ENCODE results near the gene ZNF609. TPM values are rescaled to one million over a fixed set of nuclear protein-coding genes. Genes with fewer than 3 reads are reported as not detected.

Gene ZNF609
- total RNA-seq, 1 experiment from 2014 or later, result 7.5 TPM

DNA sequence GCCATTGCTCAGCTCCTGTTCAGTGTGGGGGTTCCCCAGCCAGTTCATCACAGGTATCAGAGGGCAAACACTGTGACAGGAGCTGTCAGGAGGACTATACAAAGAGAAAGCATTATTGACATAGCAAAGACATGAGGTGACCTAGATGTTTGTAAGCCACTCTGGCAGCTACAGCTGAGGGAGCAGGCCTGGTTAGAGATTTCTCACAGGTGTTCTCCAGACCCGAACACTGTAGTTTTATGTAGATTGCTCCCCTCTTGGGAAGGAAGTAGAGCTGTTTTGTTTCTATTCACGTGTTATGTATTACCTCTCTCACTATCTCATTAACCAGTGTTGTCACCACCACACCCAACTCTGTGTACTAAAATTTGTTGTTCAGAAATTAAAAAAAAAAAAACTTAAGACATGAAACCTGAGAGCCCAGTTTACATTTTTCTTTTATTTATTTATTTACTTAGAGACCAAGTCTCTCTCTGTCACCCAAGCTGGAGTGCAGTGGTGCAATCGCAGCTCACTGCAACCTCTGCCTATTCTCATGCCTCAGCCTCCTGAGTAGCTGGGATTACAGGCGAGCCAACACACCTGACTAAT, 191.3 kb downstream of the ZNF609 start:
- peak; percentile 42 for DNase-seq (ENCODE audit: low read depth)
- in situ Hi-C loops (cut with HindIII; ENCODE audit: low pct_unique_long_range_greater_than_20kb, low sequenced_read_pairs), result no loop called here

DNA sequence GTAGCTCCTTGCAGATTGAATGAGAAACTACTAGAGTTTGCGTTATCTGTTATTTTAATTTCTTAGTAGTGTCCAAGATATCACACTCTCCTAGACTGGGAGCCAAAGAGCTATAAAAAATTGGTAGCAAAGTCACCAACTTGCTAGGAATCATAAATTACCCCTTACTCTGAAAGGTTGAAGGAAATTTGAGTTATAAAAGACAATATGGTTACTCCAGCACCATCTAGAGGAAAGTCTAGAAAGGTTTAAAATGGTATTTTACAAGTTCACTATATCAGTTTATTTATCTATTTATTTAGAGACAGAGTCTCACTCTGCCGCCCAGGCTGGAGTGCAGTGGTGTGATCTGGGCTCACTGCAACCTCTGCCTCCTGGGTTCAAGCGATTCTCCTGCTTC, 193.4 kb downstream of the ZNF609 start:
- in situ Hi-C loops (cut with HindIII; ENCODE audit: low pct_unique_long_range_greater_than_20kb, low sequenced_read_pairs), result no loop called here
- DNase-seq (ENCODE audit: low read depth), result no peak

DNA sequence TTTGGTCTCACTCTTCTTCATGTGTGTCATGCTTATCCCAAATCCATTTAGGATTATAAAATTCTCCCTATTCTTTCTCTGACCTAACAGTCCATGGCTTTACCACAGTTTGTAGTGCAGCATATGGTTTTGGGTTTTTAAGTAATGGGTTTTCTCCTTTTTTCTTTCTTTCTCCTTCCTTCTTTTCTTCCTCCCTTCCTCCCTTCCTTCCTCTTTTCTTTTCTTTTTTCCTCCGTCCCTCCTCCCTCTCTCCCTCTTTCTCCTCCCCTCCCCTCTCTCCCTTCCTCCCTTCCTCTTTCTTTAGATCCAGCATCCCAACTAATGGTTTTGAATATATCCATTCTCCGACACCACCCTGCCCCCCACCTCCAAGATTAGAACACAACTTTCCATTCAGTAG, 196.1 kb downstream of the ZNF609 start:
- in situ Hi-C loops (cut with HindIII; ENCODE audit: low pct_unique_long_range_greater_than_20kb, low sequenced_read_pairs), result no loop called here
- no peak for DNase-seq (ENCODE audit: low read depth)

DNA sequence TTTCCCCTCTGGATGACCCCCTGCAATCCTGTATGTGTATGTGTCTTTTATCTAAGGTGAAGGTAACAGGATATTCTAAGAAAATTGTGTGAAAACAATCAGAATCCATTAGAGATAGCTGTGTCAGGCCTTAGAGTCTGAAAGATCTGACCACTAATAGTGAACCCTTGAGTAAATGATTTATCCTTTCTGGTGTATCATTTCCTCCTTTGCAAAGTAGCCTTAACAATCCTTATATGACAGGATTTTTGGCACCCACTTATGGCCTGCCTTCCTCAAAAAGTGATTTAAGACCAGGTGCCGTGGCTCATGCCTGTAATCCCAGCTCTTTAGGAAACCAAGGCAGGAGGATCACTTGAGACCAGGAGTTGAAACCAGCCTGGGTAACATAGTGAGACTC, 204.8 kb downstream of the ZNF609 start:
- DNase-seq (ENCODE audit: low read depth), result peak; percentile 47
- in situ Hi-C loops (cut with HindIII; ENCODE audit: low pct_unique_long_range_greater_than_20kb, low sequenced_read_pairs), result no loop called here

DNA sequence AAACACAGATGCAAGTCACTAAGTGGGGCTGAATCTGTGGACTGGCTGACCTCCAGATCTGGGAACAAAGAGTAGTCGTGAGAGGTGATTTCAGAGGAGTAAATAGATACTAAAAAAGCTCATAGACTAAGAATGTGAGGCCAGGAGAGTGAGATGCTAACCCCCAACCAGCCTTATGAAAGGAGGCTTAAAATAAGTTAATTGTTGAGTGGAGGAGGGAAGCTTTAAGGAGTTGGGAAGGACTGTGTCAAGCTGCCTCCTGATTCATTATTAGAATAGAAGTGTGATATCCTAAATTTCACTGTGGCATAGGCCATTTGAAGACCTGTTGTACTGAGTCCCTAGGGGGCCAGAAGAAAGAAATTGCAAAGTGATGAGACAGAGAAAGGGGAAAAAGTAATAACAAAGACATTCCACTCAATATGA, 207.4 kb downstream of the ZNF609 start:
- in situ Hi-C loops (cut with HindIII; ENCODE audit: low pct_unique_long_range_greater_than_20kb, low sequenced_read_pairs), result no loop called here
- DNase-seq (ENCODE audit: low read depth), result no peak

DNA sequence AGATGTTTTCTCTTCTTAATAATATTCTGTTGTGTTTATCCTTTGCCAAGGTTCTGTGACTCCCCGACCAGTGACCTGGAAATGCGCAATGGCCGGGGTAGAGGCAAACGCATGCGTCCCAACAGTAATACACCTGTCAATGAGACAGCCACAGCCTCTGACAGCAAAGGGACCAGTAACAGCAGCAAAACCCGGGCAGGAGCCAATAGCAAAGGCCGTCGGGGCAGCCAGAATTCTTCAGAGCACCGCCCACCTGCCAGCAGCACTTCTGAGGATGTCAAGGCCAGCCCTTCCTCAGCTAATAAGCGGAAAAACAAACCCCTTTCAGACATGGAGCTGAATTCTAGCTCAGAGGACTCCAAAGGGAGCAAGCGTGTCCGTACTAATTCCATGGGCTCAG, 213.5 kb downstream of the ZNF609 start:
- no peak for DNase-seq (ENCODE audit: low read depth)
- in situ Hi-C loops (cut with HindIII; ENCODE audit: low pct_unique_long_range_greater_than_20kb, low sequenced_read_pairs), result no loop called here

DNA sequence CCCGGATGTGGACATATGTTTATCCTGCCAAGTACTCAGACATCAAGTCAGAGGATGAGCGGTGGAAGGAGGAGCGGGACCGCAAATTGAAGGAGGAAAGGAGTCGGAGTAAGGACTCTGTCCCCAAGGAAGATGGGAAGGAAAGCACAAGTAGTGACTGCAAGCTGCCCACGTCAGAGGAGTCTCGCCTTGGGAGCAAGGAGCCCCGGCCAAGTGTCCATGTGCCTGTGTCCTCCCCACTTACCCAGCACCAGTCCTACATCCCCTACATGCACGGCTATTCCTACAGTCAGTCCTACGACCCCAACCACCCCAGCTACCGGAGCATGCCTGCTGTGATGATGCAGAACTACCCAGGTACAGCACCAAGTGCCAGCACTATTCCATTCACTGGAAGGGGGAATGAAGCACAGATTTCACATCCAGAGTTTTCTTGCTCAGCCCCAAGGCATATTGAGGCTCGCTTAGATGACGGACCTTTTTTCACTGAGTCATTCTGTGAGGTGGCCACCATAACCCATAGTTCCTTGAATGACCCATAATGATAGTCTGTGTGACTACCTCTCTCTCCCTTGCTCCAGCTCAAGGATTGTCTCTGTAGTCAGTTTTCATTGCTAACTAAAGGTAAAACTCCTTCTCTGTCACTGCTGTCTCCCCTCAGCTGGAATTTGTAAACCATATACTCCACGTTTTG, 217.9 kb downstream of the ZNF609 start:
- DNase-seq (ENCODE audit: low read depth), result no peak
- in situ Hi-C loops (cut with HindIII; ENCODE audit: low pct_unique_long_range_greater_than_20kb, low sequenced_read_pairs), result no loop called here

DNA sequence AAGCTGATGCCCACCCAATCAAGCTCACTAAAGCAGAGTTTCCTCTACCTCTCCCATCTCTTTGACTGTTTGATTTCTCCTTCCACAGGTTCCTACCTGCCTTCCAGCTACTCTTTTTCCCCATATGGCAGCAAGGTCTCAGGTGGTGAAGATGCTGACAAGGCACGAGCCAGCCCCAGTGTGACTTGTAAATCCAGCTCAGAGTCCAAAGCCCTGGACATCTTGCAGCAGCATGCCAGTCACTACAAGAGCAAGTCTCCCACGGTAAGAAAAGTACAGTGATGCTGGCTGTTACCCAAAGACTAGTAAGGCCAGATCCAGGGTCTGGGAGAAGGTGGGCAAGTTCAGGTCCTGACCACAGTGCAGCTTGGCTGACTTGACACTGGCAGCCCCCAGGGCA, 219.7 kb downstream of the ZNF609 start:
- DNase-seq (ENCODE audit: low read depth), result no peak
- in situ Hi-C loops (cut with HindIII; ENCODE audit: low pct_unique_long_range_greater_than_20kb, low sequenced_read_pairs), result loop anchor here (10.0 kb wide), 1 partner anchor 245 kb away; no protein-coding TSS in a partner anchor

DNA sequence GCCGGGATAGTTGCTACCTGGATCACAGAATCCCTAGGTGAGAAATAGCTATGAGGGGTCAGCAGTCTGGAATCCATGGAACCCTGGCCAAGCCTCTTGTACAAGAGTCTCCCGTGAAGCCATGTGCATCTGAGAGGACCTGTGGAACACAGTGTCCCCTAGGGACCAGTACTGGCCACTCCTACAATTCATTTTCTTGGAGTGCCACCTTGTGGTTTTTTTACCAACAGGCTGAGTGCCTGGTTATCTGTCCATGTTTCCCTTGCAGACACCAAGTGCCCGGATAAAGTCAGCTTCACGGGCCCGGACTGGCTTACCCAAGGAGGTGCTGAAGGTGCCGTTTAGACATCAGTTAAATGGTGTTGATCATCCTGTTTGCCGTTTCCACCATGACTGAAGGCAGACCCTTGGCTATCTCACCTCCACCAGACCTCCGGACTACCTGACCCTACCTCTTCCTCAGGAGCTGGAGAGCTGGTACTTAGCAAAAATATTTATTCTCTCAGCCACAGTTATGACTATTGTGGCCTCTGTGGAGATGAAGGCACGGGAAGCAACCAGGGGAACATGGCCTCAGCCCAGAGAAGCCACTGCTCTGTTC, 221.1 kb downstream of the ZNF609 start:
- in situ Hi-C loops (cut with HindIII; ENCODE audit: low pct_unique_long_range_greater_than_20kb, low sequenced_read_pairs), result loop anchor here (10.0 kb wide), 1 partner anchor 247 kb away; no protein-coding TSS in a partner anchor
- peak; percentile 61 for DNase-seq (ENCODE audit: low read depth)

DNA sequence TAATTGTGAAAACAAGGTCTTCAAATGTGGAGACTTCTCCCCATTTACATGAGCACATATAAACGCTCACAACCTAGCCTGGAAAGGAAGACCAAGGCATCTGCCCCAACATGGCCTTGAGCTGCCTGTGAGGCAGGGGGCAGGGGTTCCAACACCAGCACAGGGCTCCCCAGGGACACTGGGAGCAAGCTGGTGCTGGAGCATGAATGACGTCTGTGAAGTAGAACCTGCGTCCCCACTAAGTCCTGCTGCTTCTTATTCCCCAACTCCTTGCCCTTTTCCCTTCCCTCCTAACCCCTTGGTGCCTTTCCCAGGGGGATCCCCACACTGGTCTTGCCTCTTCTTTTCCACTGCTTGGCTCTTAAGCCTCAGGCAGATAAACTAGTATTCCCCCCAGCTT, 221.9 kb downstream of the ZNF609 start:
- DNase-seq (ENCODE audit: low read depth), result no peak
- in situ Hi-C loops (cut with HindIII; ENCODE audit: low pct_unique_long_range_greater_than_20kb, low sequenced_read_pairs), result loop anchor here (10.0 kb wide), 1 partner anchor 247 kb away; no protein-coding TSS in a partner anchor

DNA sequence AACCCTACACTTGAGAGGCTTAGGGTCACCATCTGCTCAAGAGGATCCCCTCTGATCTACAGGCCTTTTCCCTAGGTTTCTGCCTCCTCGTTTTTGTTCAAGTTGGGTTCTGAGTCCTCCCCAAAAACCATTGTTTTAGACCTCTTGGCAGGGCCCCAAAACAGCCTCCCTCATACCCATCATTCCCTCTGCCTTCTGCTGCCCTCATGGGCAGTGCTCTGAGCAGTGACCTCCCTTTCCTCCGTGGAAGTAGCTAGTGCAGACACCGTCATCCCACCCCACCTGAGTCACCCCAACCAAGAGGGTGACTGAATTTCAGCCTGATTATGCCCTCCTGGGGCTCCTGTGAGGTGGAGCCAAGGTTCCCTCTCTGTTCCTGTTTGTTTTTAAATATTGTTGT, 223.0 kb downstream of the ZNF609 start:
- in situ Hi-C loops (cut with HindIII; ENCODE audit: low pct_unique_long_range_greater_than_20kb, low sequenced_read_pairs), result loop anchor here (10.0 kb wide), 1 partner anchor 249 kb away; no protein-coding TSS in a partner anchor
- DNase-seq (ENCODE audit: low read depth), result no peak

DNA sequence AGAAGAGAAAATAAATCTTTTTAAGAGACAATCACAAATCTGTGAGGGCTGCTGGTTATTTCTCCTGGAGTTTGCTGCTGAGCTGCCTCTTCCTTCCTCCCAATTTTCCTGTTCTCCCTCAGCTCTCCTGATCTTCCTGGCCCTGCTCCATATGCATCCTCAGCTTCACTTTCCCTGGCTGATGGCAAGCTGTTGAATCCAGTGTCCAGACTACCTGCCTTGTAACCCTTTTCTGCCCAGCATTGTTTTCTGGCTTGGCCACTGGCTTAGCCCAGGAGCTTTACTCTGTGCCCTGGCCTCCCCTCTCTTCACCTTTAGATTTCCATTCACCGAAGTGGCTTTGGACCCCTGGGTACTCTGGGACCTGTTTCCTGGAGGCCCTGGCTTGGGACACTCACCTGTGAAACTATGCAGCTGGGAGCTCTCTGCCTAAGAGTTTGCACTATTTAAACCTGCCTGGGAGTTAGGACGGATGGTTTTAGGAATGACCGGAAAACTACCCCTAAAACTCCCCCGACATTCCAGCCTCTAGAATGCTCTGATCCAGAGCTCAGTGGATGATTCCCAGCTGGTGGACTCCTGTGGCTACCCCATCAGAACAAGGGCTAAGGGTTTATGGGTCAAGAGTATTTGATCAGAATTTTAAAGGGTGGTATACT, 225.0 kb downstream of the ZNF609 start:
- in situ Hi-C loops (cut with HindIII; ENCODE audit: low pct_unique_long_range_greater_than_20kb, low sequenced_read_pairs), result loop anchor here (10.0 kb wide), 1 partner anchor 251 kb away; no protein-coding TSS in a partner anchor
- DNase-seq (ENCODE audit: low read depth), result no peak

DNA sequence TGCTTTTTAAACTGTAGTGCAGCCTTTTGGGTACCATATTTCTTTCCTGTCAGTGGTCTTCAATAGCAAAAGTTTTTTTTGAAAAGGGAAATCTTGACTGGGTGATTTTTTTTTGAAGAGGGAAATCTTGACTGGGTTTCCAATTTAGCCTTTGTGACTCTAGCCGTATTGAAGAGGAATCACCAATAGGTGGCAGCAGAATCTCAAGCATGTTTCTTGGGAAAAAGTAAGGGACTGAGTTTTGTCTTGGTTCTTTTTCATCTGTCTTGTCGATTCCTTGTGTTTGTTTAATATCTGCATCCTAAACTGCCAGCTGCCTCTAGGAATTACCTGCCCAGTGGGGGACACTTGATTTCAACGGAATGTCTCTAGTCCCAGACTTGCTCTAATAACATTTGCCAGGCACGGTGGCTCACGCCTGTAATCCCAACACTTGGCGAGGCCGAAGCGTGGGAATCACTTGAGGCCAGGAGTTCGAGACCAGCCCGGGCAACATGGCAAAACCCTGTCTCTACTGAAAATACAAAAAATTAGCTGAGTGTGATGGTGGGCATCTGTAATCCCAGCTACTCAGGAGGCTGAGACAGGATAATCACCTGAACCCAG, 225.9 kb downstream of the ZNF609 start:
- peak; percentile 31 for DNase-seq (ENCODE audit: low read depth)
- in situ Hi-C loops (cut with HindIII; ENCODE audit: low pct_unique_long_range_greater_than_20kb, low sequenced_read_pairs), result loop anchor here (10.0 kb wide), 1 partner anchor 251 kb away; no protein-coding TSS in a partner anchor

DNA sequence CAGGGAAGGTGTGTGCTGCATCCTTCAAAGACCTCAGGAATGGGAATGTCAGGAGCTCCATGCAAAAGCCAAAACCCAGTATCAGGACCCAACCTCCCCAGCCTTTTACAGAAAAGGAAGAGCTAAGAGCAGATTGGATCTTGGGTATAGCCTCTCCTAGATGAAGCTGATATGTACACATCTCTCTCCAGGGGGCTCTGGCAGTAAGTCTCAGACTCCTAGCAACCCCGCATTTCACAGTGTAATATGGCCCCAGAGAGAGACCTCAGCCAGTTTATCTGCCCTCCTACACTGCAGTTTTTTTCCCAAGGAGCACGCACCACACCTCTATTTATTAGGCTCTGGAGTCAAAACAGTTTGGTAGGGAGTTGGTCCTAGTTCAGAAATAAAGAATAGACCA, 226.8 kb downstream of the ZNF609 start:
- in situ Hi-C loops (cut with HindIII; ENCODE audit: low pct_unique_long_range_greater_than_20kb, low sequenced_read_pairs), result loop anchor here (10.0 kb wide), 1 partner anchor 252 kb away; no protein-coding TSS in a partner anchor
- DNase-seq (ENCODE audit: low read depth), result no peak

DNA sequence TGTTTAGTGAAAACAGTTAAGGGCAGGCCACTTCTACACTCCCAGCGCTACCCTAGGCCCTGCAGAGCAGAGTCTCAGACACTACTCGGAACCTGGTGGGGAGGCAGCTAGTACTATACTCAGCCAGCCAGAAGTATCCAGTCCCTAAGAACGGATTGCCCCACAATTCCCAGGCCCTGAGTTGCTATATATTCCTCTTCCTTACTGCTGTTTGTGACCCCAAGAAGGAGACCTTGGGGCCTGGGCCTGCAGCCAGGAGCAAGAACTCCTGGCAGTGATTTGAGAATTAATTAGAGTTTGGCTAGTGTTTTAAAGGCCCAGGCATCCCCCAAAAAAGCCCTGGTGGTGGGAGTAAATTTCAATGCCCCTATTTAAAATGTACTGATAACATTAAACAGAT, 227.3 kb downstream of the ZNF609 start:
- in situ Hi-C loops (cut with HindIII; ENCODE audit: low pct_unique_long_range_greater_than_20kb, low sequenced_read_pairs), result loop anchor here (10.0 kb wide), 1 partner anchor 253 kb away; no protein-coding TSS in a partner anchor

DNA sequence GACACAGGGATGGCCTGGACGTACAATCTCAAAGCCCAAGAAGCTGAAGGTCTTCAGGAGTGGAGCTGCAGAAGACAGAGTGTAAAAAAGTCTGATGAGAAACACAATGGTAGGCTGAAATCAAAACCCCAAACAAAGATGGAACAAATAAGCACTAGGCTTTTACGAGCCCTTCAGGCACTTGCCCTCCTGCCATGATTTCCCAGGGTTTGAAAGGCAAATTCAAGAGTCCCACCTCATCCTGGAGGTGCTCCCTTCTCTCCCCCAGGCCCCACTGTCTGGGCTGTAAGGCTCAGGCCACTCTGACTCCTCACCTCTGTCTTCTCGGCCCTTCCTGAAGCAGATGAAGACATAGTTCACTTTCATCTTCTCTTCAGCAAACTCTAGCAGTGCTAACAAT, 228.4 kb downstream of the ZNF609 start:
- DNase-seq (ENCODE audit: low read depth), result no peak
- in situ Hi-C loops (cut with HindIII; ENCODE audit: low pct_unique_long_range_greater_than_20kb, low sequenced_read_pairs), result loop anchor here (10.0 kb wide), 1 partner anchor 254 kb away; no protein-coding TSS in a partner anchor

More for the DNA sequence above, 227.3 kb downstream of the ZNF609 start:
- no peak for DNase-seq (ENCODE audit: low read depth)

DNA sequence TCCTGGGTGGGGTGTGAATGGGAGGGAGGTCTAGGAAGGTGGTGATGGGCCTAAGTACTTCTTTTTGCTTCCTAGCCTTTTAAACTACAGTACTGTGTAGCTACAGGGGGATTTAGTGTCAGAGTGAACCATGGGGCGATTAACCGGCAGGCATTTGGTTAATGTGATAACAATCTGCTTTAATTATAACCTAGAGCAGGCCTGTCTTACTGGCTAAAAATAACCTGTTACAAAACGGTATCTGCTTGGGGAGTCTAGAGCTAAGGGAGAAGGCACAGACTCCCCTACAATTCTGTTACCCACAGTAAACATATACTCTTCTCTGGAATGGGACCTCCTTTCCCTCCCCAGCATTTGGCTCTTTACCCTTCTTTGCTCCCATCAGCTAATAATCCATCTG, 229.6 kb downstream of the ZNF609 start:
- in situ Hi-C loops (cut with HindIII; ENCODE audit: low pct_unique_long_range_greater_than_20kb, low sequenced_read_pairs), result no loop called here
- no peak for DNase-seq (ENCODE audit: low read depth)

DNA sequence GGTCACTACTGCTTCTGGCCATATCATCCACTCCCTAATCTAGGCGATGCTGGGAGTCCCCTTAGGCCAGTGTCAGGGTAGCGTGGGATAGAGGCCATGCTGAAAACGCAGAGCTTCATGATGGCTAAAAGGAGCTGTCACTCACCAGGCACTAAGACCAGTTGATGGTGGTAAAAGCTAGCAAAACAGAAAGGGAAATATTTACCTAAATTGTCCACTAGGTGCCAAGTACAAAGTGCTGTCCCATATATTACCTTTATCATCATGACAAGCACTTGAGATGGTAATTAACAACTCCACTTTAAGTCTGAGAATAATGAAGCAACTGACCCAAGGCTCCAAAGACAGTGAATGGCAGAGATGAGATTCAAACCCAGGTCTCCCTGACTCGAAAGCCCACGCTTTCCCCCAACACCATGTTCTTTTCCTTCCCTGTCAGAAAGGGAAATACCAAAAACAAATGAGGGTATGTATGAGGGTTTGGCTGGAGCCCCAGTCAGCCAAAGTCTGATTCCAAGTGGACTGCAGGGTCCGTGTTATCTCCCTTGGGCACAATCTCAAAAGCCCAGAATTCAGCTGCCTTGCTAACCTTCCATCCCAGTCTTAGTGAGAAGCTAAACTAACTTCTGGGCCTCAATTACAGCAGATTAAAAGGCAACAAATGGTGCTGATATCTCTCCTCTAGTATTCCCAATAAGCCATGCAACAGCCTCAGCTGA, 230.4 kb downstream of the ZNF609 start:
- in situ Hi-C loops (cut with HindIII; ENCODE audit: low pct_unique_long_range_greater_than_20kb, low sequenced_read_pairs), result no loop called here
- no peak for DNase-seq (ENCODE audit: low read depth)
